Endodermal cell (in vitro differentiated cells): ENCODE measurements around the gene ENTR1. TPM values are rescaled to one million over a fixed set of nuclear protein-coding genes. Genes with fewer than 3 reads are reported as not detected.

Source experiments
- DNase-seq: peaks from one replicate; pipeline ENCODE4 v3.0.0-alpha.2; 2017
- H3K27ac ChIP-seq: 2 replicates; pipeline ENCODE4 v1.5.1; 2013; ENCODE audit warnings: mild to moderate bottlenecking, low read depth, low read length, moderate library complexity
- H3K27me3 ChIP-seq: 2 replicates; pipeline ENCODE4 v1.6.1; 2013; ENCODE audit warnings: mild to moderate bottlenecking, low read length, moderate library complexity; ENCODE audit not compliant: insufficient read depth, control insufficient read depth, poor library complexity, severe bottlenecking
- H3K36me3 ChIP-seq: 2 replicates; pipeline ENCODE4 v1.7.0; 2013; ENCODE audit warnings: mild to moderate bottlenecking, low read length, moderate library complexity; ENCODE audit not compliant: control insufficient read depth, insufficient read depth
- H3K4me1 ChIP-seq: one replicate; pipeline ENCODE4 v1.7.0; 2013; ENCODE audit warnings: low read length; ENCODE audit not compliant: control insufficient read depth, insufficient read depth
- H3K4me3 ChIP-seq: 2 replicates; pipeline ENCODE4 v1.5.1; 2013; ENCODE audit warnings: mild to moderate bottlenecking, low read length, moderate library complexity
- H3K9ac ChIP-seq: 2 replicates; pipeline ENCODE4 v1.6.1; 2013; ENCODE audit warnings: mild to moderate bottlenecking, low read length, moderate library complexity; ENCODE audit not compliant: poor library complexity, severe bottlenecking; ENCODE audit errors: extremely low read depth
- H3K9me3 ChIP-seq: 2 replicates; pipeline ENCODE4 v1.6.1; 2013; ENCODE audit warnings: mild to moderate bottlenecking, low read length, moderate library complexity; ENCODE audit not compliant: control insufficient read depth
- H3K27ac Mint-ChIP-seq: 2 replicates; pipeline ENCODE4 v1.8.0; 2020; ENCODE audit warnings: mixed read lengths
- H3K27me3 Mint-ChIP-seq: 2 replicates; pipeline ENCODE4 v1.8.0; 2021; ENCODE audit warnings: mild to moderate bottlenecking, mixed read lengths; ENCODE audit not compliant: insufficient read depth
- H3K36me3 Mint-ChIP-seq: 2 replicates; pipeline ENCODE4 v1.8.0; 2020; ENCODE audit warnings: low read depth, mixed read lengths
- H3K4me1 Mint-ChIP-seq: 2 replicates; pipeline ENCODE4 v1.8.0; 2020; ENCODE audit warnings: mixed read lengths
- H3K4me3 Mint-ChIP-seq: 2 replicates; pipeline ENCODE4 v1.8.0; 2020; ENCODE audit warnings: mild to moderate bottlenecking, moderate library complexity, mixed read lengths
- H3K9me3 Mint-ChIP-seq: 2 replicates; pipeline ENCODE4 v1.8.0; 2020; ENCODE audit warnings: mild to moderate bottlenecking, mixed read lengths
- WGBS, 2 experiments: methylation state at CpG; one replicate each; pipeline versions ENCODE4 v1.1.5 to v1.1.7; 2013; ENCODE audit warnings: missing lambda C conversion rate in 2 of 2, mixed read lengths in 1 of 2; ENCODE audit not compliant: insufficient coverage in 1 of 2, insufficient read length in 1 of 2; 5-methylcytosine and 5-hydroxymethylcytosine counted together
- total RNA-seq, 2 donors: library from RNA; stranded (reverse); fragmentation: NEBNext Ultra II Directional in 1 of 2; extraction: Animal tissue kit (Norgen Biotek cat#: 25700) in 1 of 2; gene quantifications; 2 replicates in 1 of 2; 3 replicates in 1 of 2; pipeline ENCODE4 v1.2.1, GENCODE V29; 2021
- TF ChIP-seq, protein P1 (sequence below): fragments of 200-600 bp; sonication (generic); conservative IDR thresholded peaks from 2 replicates; pipeline ENCODE4 v1.5.0; 2021; ENCODE audit warnings: antibody characterized with exemption, mild to moderate bottlenecking

The ENTR1 gene
- total RNA-seq, 2 donors from 2014 or later, result 76.6 to 83.1 TPM

DNA sequence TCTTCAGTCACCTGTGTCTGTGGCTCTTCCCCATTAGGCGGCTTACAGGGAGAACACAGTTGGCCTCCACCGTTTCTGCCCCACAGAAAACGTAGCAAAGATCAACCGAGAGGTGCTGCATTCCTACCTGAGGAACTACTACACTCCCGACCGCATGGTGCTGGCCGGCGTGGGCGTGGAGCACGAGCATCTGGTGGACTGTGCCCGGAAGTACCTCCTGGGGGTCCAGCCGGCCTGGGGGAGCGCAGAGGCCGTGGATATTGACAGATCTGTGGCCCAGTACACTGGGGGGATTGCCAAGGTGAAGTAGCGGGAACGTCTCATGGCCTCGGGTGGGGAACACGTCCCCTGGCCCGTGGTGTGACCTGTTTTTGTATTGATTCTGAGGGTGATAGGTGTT is 6.5 kb upstream of the ENTR1 start:
- WGBS, 2 experiments, result 94 to 98% methylated on average over 17 to 19 of the region's 19 CpGs
- Mint-ChIP-seq H3K4me1 (no peaks in the 10 kb centered on the region), H3K27me3 (no peaks in the 10 kb centered on the region), H3K4me3 (no peak overlapping the region), H3K9me3 (no peaks in the 10 kb centered on the region), H3K27ac (no peak overlapping the region), H3K36me3 (peaks cover 62% of the 10 kb centered on the region)
- TF ChIP-seq, protein P1, sequence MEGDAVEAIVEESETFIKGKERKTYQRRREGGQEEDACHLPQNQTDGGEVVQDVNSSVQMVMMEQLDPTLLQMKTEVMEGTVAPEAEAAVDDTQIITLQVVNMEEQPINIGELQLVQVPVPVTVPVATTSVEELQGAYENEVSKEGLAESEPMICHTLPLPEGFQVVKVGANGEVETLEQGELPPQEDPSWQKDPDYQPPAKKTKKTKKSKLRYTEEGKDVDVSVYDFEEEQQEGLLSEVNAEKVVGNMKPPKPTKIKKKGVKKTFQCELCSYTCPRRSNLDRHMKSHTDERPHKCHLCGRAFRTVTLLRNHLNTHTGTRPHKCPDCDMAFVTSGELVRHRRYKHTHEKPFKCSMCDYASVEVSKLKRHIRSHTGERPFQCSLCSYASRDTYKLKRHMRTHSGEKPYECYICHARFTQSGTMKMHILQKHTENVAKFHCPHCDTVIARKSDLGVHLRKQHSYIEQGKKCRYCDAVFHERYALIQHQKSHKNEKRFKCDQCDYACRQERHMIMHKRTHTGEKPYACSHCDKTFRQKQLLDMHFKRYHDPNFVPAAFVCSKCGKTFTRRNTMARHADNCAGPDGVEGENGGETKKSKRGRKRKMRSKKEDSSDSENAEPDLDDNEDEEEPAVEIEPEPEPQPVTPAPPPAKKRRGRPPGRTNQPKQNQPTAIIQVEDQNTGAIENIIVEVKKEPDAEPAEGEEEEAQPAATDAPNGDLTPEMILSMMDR, result no peak
- no peak for DNase-seq
- Histone ChIP-seq H3K9ac (no peak overlapping the region), H3K9me3 (no peaks in the 10 kb centered on the region), H3K4me1 (peaks cover 1% of the 10 kb centered on the region), H3K4me3 (no peak overlapping the region), H3K27me3 (no peaks in the 10 kb centered on the region), H3K36me3 (peaks cover 86% of the 10 kb centered on the region), H3K27ac (no peak overlapping the region)

DNA sequence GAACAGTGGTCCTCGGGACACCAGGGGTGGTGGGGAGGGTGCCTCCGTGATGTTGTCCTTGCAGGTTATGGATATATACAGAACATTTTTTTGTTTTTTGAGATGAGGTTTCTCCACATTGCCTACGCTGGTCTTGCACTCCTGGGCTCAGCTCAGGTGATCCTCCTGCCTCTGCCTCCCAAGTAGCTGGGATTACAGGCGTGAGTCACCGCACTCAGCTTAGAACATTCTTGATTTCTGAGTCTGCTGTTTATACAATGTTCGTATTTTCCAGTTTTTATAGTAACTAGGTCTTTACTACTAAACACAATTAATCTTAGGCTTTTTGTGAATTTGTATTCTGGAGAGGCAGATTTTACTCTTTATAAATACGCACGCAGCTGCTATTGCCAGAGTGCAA is 6.0 kb upstream of the ENTR1 start:
- H3K27ac ChIP-seq, result no peak overlapping the region
- H3K4me3 ChIP-seq, result no peak overlapping the region
- H3K36me3 ChIP-seq, result peaks cover 83% of the 10 kb centered on the region
- no peak overlapping the region for H3K9ac ChIP-seq
- no peak overlapping the region for H3K4me3 Mint-ChIP-seq
- H3K27me3 Mint-ChIP-seq, result no peaks in the 10 kb centered on the region
- no peaks in the 10 kb centered on the region for H3K9me3 ChIP-seq
- TF ChIP-seq, protein P1, result no peak
- no peaks in the 10 kb centered on the region for H3K27me3 ChIP-seq
- peaks cover 63% of the 10 kb centered on the region for H3K36me3 Mint-ChIP-seq
- no peak for DNase-seq
- 96 to 98% methylated on average over 7 to 8 of the region's 8 CpGs for WGBS, 2 experiments
- H3K27ac Mint-ChIP-seq, result no peak overlapping the region
- H3K9me3 Mint-ChIP-seq, result no peaks in the 10 kb centered on the region
- peaks cover 3% of the 10 kb centered on the region for H3K4me1 Mint-ChIP-seq
- peaks cover 5% of the 10 kb centered on the region for H3K4me1 ChIP-seq

DNA sequence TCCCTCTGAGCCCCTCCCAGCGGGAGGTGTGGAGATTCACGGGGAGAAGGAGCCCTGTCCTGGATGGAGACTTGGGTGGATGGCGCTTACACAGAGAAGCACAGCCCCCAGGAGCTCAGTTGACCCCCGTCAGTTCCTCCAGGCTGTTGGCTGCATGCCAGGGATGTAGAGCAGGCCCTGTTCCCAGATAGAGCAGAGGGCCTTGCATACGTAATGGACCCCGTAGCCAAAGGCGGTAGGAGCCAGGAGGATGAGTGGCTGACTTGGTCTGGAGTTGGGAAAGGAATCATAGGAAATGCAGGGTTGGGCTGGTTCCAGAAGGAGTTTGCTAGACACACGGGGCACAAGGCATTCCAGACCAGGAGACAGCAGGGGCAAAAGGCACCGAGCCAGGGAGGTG is 2.5 kb upstream of the ENTR1 start:
- H3K9me3 ChIP-seq, result no peaks in the 10 kb centered on the region
- TF ChIP-seq, protein P1, result no peak
- no peak overlapping the region for H3K9ac ChIP-seq
- Mint-ChIP-seq H3K36me3 (peaks cover 56% of the 10 kb centered on the region), H3K27ac (peak overlapping the region; percentile 30), H3K4me3 (no peak overlapping the region), H3K9me3 (no peaks in the 10 kb centered on the region), H3K4me1 (peaks cover 20% of the 10 kb centered on the region), H3K27me3 (no peaks in the 10 kb centered on the region)
- H3K4me3 ChIP-seq, result no peak overlapping the region
- 95 to 96% methylated on average over 7 to 9 of the region's 9 CpGs for WGBS, 2 experiments
- DNase-seq, result no peak
- H3K36me3 ChIP-seq, result peaks cover 61% of the 10 kb centered on the region
- no peak overlapping the region for H3K27ac ChIP-seq
- no peaks in the 10 kb centered on the region for H3K27me3 ChIP-seq
- H3K4me1 ChIP-seq, result peaks cover 5% of the 10 kb centered on the region
